H1 (cell line): ENCODE measurements around the gene EXOSC5. TPM values are rescaled to one million over a fixed set of nuclear protein-coding genes. Genes with fewer than 3 reads are reported as not detected.

Experiments
- CTCF ChIA-PET: fragments of 300-600 bp; sonication (Branson Sonifier 250); formaldehyde crosslinking; loops from one replicate; lab custom pipeline; 2021; ENCODE audit not compliant: partially characterized antibody; lab: Charles Lee
- POLR2A ChIA-PET: fragments of 300-600 bp; sonication (Branson Sonifier 250); formaldehyde crosslinking; loops from one replicate; lab custom pipeline; 2021; ENCODE audit warnings: inconsistent platforms; ENCODE audit not compliant: partially characterized antibody; lab: Charles Lee
- DNase-seq, 2 experiments: peaks; one replicate each; pipeline versions ENCODE4 v3.0.0 to v3.0.0-alpha.2; 2010 to 2022; ENCODE audit warnings: low spot score in 2 of 2, low read depth in 1 of 2, mixed read lengths in 1 of 2
- FAIRE-seq: peaks from 2 replicates; lab custom pipeline; 2011; peaks lifted over from hg19 to GRCh38; lab: Jason Lieb, UNC
- H2AFZ ChIP-seq: 2 replicates; pipeline ENCODE4 v1.8.1; 2012; ENCODE audit warnings: low read length, inconsistent platforms
- H2AK5ac ChIP-seq: 2 replicates; pipeline ENCODE4 v1.6.1; 2013; ENCODE audit warnings: low read depth, low read length
- H2BK120ac ChIP-seq: replicated peaks from 2 replicates; pipeline ENCODE3; 2013; ENCODE audit warnings: low read depth, low read length, inconsistent platforms
- H2BK12ac ChIP-seq: 2 replicates; pipeline ENCODE4 v1.6.1; 2013; ENCODE audit warnings: low read depth, low read length
- H2BK15ac ChIP-seq: 2 replicates; pipeline ENCODE4 v1.6.1; 2013; ENCODE audit warnings: low read length
- H2BK20ac ChIP-seq: 2 replicates; pipeline ENCODE4 v1.6.1; 2013; ENCODE audit warnings: low read length
- H2BK5ac ChIP-seq: 2 replicates; pipeline ENCODE4 v1.6.1; 2013; ENCODE audit warnings: low read depth, low read length
- H3K14ac ChIP-seq: 2 replicates; pipeline ENCODE4 v1.6.1; 2013; ENCODE audit warnings: inconsistent platforms; ENCODE audit not compliant: insufficient read length
- H3K18ac ChIP-seq: 2 replicates; pipeline ENCODE4 v1.6.1; 2013; ENCODE audit warnings: low read length; ENCODE audit errors: extremely low read depth
- H3K23ac ChIP-seq: 2 replicates; pipeline ENCODE4 v1.6.1; 2013; ENCODE audit warnings: inconsistent platforms; ENCODE audit not compliant: insufficient read length
- H3K23me2 ChIP-seq: 2 replicates; pipeline ENCODE4 v1.6.1; 2013; ENCODE audit warnings: low read depth, low read length
- H3K27ac ChIP-seq: 2 replicates; pipeline ENCODE4 v1.6.1; 2011; ENCODE audit warnings: low read depth, low read length, inconsistent platforms
- H3K27me3 ChIP-seq, 4 experiments: replicated peaks in 1 of 4; 1 replicate in 1 of 4; 2 replicates in 3 of 4; pipeline versions ENCODE4 v1.6.1 to v1.8.1; 2011 to 2013; ENCODE audit warnings: low read length in 3 of 4, mild to moderate bottlenecking in 3 of 4, inconsistent platforms in 2 of 4, mixed read lengths in 2 of 4, moderate library complexity in 1 of 4; ENCODE audit not compliant: control insufficient read depth in 3 of 4, insufficient read depth in 3 of 4; ENCODE audit errors: extremely low read depth in 1 of 4
- H3K36me3 ChIP-seq, 4 experiments: 2 replicates each; pipeline versions ENCODE4 v1.6.1 to v1.8.1; 2011 to 2013; ENCODE audit warnings: mild to moderate bottlenecking in 4 of 4, low read length in 3 of 4, moderate library complexity in 2 of 4, control low read depth in 1 of 4, inconsistent platforms in 1 of 4; ENCODE audit not compliant: insufficient read depth in 4 of 4, control insufficient read depth in 2 of 4
- H3K4ac ChIP-seq: replicated peaks from 2 replicates; pipeline ENCODE3; 2013; ENCODE audit warnings: low read length, low read depth, mixed read lengths, inconsistent platforms; ENCODE audit not compliant: insufficient read length
- H3K4me1 ChIP-seq, 4 experiments: replicated peaks in 1 of 4; 1 replicate in 1 of 4; 2 replicates in 3 of 4; pipeline versions ENCODE4 v1.6.1 to v1.8.1; 2011 to 2013; ENCODE audit warnings: low read length in 3 of 4, inconsistent platforms in 2 of 4, mixed read lengths in 1 of 4; ENCODE audit not compliant: insufficient read depth in 4 of 4, control insufficient read depth in 3 of 4
- H3K4me2 ChIP-seq, 2 experiments: 2 replicates each; pipeline versions ENCODE4 v1.6.1 to v1.8.1; 2011 to 2013; ENCODE audit warnings: low read depth in 2 of 2, low read length in 2 of 2, control low read depth in 1 of 2, inconsistent platforms in 1 of 2, mild to moderate bottlenecking in 1 of 2; ENCODE audit not compliant: insufficient read depth in 1 of 2
- H3K4me3 ChIP-seq, 4 experiments: fragments of 200-600, 300-600 bp in 1 of 4; sonication (generic), shearing (Covaris generic), sonication (Bioruptor Twin) in 1 of 4; 2 replicates each; pipeline versions ENCODE4 v1.5.1 to v1.8.1; 2011 to 2016; ENCODE audit warnings: low read length in 4 of 4, low read depth in 3 of 4, control low read depth in 2 of 4, inconsistent platforms in 2 of 4, mild to moderate bottlenecking in 2 of 4, mixed read lengths in 1 of 4, moderate library complexity in 1 of 4; ENCODE audit not compliant: insufficient read depth in 2 of 4; ENCODE audit errors: extremely low read depth in 1 of 4
- H3K56ac ChIP-seq: replicated peaks from 2 replicates; pipeline ENCODE3; 2013; ENCODE audit warnings: low read depth, mild to moderate bottlenecking, mixed read lengths, low read length, inconsistent platforms; ENCODE audit not compliant: insufficient read length
- H3K79me1 ChIP-seq: 2 replicates; pipeline ENCODE4 v1.6.1; 2013; ENCODE audit warnings: low read depth, low read length, control low read depth
- H3K79me2 ChIP-seq, 2 experiments: 2 replicates each; pipeline versions ENCODE4 v1.6.1 to v1.8.1; 2012 to 2013; ENCODE audit warnings: low read length in 2 of 2, mild to moderate bottlenecking in 2 of 2, inconsistent platforms in 1 of 2; ENCODE audit not compliant: insufficient read depth in 2 of 2, control insufficient read depth in 1 of 2
- H3K9ac ChIP-seq, 4 experiments: replicated peaks in 1 of 4; 1 replicate in 1 of 4; 2 replicates in 3 of 4; pipeline versions ENCODE4 v1.6.1 to v1.8.1; 2011 to 2013; ENCODE audit warnings: low read depth in 3 of 4, low read length in 3 of 4, control low read depth in 2 of 4, mild to moderate bottlenecking in 2 of 4, moderate library complexity in 2 of 4, inconsistent platforms in 1 of 4; ENCODE audit errors: extremely low read depth in 1 of 4
- H3K9me3 ChIP-seq, 2 experiments: 2 replicates each; pipeline versions ENCODE4 v1.6.1 to v1.8.1; 2012 to 2013; ENCODE audit warnings: mild to moderate bottlenecking in 2 of 2, moderate library complexity in 2 of 2, control low read depth in 1 of 2, inconsistent platforms in 1 of 2, low read depth in 1 of 2, low read length in 1 of 2, mixed read lengths in 1 of 2; ENCODE audit not compliant: insufficient read depth in 2 of 2
- H4K20me1 ChIP-seq, 2 experiments: replicated peaks in 1 of 2; 2 replicates each; pipeline versions ENCODE3 to v1.8.1; 2011 to 2013; ENCODE audit warnings: inconsistent platforms in 2 of 2, low read length in 2 of 2, mild to moderate bottlenecking in 1 of 2; ENCODE audit not compliant: insufficient read depth in 2 of 2, control insufficient read depth in 1 of 2
- H4K5ac ChIP-seq: 2 replicates; pipeline ENCODE4 v1.6.1; 2013; ENCODE audit warnings: low read length, low read depth, mixed read lengths, inconsistent platforms; ENCODE audit not compliant: insufficient read length
- H4K8ac ChIP-seq: 2 replicates; pipeline ENCODE4 v1.8.0; 2013; ENCODE audit warnings: mild to moderate bottlenecking, moderate library complexity, low read length, inconsistent platforms; ENCODE audit not compliant: insufficient read depth; ENCODE audit errors: extremely low read depth
- H4K91ac ChIP-seq: replicated peaks from 2 replicates; pipeline ENCODE3; 2013; ENCODE audit warnings: low read length, mixed read lengths, inconsistent platforms; ENCODE audit not compliant: insufficient read length
- FOSL1 ChIP-seq: IDR thresholded peaks from 2 replicates; pipeline ENCODE4 v1.6.1; 2011; ENCODE audit warnings: mild to moderate bottlenecking, low read depth, low read length, moderate library complexity; ENCODE audit not compliant: insufficient read depth
- GABPA ChIP-seq: IDR thresholded peaks from 2 replicates; pipeline ENCODE4 v1.6.1; 2011; ENCODE audit warnings: mild to moderate bottlenecking, low read length, moderate library complexity, borderline replicate concordance; ENCODE audit not compliant: insufficient read depth
- HDAC6 ChIP-seq: IDR thresholded peaks from one replicate; pipeline ENCODE4 v1.7.1; 2012; ENCODE audit warnings: low read depth, mild to moderate bottlenecking, inconsistent platforms, low read length, moderate library complexity
- JUND ChIP-seq: IDR thresholded peaks from 2 replicates; pipeline ENCODE4 v1.6.1; 2011; ENCODE audit warnings: mild to moderate bottlenecking, improper control_type of control experiment, low read length
- SIN3A ChIP-seq, 2 experiments: IDR thresholded peaks in 1 of 2; conservative IDR thresholded peaks in 1 of 2; 2 replicates each; pipeline ENCODE4 v1.6.1; 2011 to 2012; ENCODE audit warnings: low read length in 2 of 2, improper control_type of control experiment in 1 of 2, low read depth in 1 of 2, mild to moderate bottlenecking in 1 of 2
- SIX5 ChIP-seq: IDR thresholded peaks from 2 replicates; pipeline ENCODE4 v1.6.1; 2011; ENCODE audit warnings: mild to moderate bottlenecking, low read depth, low read length
- TAF1 ChIP-seq: IDR thresholded peaks from 2 replicates; pipeline ENCODE4 v1.6.1; 2011; ENCODE audit warnings: mild to moderate bottlenecking, low read depth, low read length
- TBP ChIP-seq: IDR thresholded peaks from 2 replicates; pipeline ENCODE4 v1.6.1; 2011; ENCODE audit warnings: low read depth, low read length, improper control_type of control experiment
- YY1 ChIP-seq: IDR thresholded peaks from 2 replicates; pipeline ENCODE4 v1.6.1; 2011; ENCODE audit warnings: low read depth, mild to moderate bottlenecking, low read length
- ZNF274 ChIP-seq: IDR thresholded peaks from 2 replicates; pipeline ENCODE4 v1.7.0; 2012; ENCODE audit warnings: low read length, borderline replicate concordance; ENCODE audit errors: extremely low read depth
- WGBS, 2 experiments: shearing (Covaris generic) in 1 of 2; methylation state at CpG; one replicate each; pipeline versions ENCODE4 v1.1.6 to v1.1.7; 2013 to 2015; ENCODE audit warnings: low lambda C conversion rate in 2 of 2, mixed read lengths in 2 of 2, inconsistent platforms in 1 of 2, low coverage in 1 of 2, missing lambda C conversion rate in 1 of 2; ENCODE audit not compliant: insufficient replicate concordance in 2 of 2, insufficient coverage in 1 of 2, insufficient read length in 1 of 2; ENCODE audit errors: extremely low coverage in 1 of 2, missing lambda C conversion rate in 1 of 2; 5-methylcytosine and 5-hydroxymethylcytosine counted together
- polyA plus RNA-seq, 7 experiments: library from polyadenylated mRNA; depleted of rRNA in 3 of 7; stranded (reverse) in 5 of 7; unstranded in 2 of 7; fragments of >200 nt in 5 of 7; fragments of 200-250 nt in 2 of 7; gene quantifications; 1 replicate in 5 of 7; 2 replicates in 1 of 7; 4 replicates in 1 of 7; pipeline versions ENCODE4 v1.2.1 to v1.2.3, GENCODE V29; 2011 to 2013; ENCODE audit warnings: missing spikeins in 2 of 7, mixed read lengths in 2 of 7
- total RNA-seq: library from RNA; stranded (reverse); fragmentation: NEBNext Ultra II Directional; extraction: Animal tissue kit (Norgen Biotek cat#: 25700); gene quantifications from 2 replicates; pipeline ENCODE4 v1.2.1, GENCODE V29; 2021

The EXOSC5 gene
- total and polyA plus RNA-seq, 2 of the 8 experiments (the other 6 are each of a cell fraction or from before 2014, with no cell fraction given): 56.2 to 92.8 TPM

GRCh38 chr19:41357746-41358145 lies 39.4 kb downstream of the EXOSC5 start:
- peaks cover 7% of the 10 kb centered on the region; the same call in 1 of the 2 replicates for H3K23me2 ChIP-seq
- no peak overlapping the region for H2BK15ac ChIP-seq
- peaks cover 0 to 7% of the 10 kb centered on the region in 2 experiments for H4K20me1 ChIP-seq
- no peaks in the 10 kb centered on the region for H3K79me2 ChIP-seq
- H2BK12ac ChIP-seq: no peak overlapping the region
- no peaks in the 10 kb centered on the region; the same call in 1 of the 2 replicates for H3K79me1 ChIP-seq
- H3K4me3 ChIP-seq: no peak overlapping the region
- peaks cover 0 to 5% (median 0%) of the 10 kb centered on the region in 4 experiments; a peak in 3 of 7 replicates for H3K4me1 ChIP-seq
- ChIA-PET CTCF (interaction anchor here (0.9 to 8.0 kb wide), 5 partner anchors 21 to 205 kb away, joined by 3 to 33 read pairs (median 3); no protein-coding TSS in a partner anchor), POLR2A (interaction anchor here (1.0 to 1.5 kb wide), 4 partner anchors 16 to 82 kb away, joined by 3 to 4 read pairs (median 3); partner anchors contain the start of gene DMAC2)
- no peak overlapping the region for H3K4ac ChIP-seq
- no peak overlapping the region for H2BK5ac ChIP-seq
- no peak overlapping the region for H4K8ac ChIP-seq
- no peak overlapping the region for H2BK20ac ChIP-seq
- no peak overlapping the region for H2AK5ac ChIP-seq
- no peak overlapping the region for H4K5ac ChIP-seq
- H2AFZ ChIP-seq: no peak overlapping the region
- no peaks in the 10 kb centered on the region for H3K36me3 ChIP-seq
- H3K27me3 ChIP-seq: peaks cover 0 to 8% (median 3%) of the 10 kb centered on the region in 4 experiments; a peak in 5 of 7 replicates
- H4K91ac ChIP-seq: no peak overlapping the region
- no peak overlapping the region for H3K18ac ChIP-seq
- H3K27ac ChIP-seq: no peak overlapping the region
- no peaks in the 10 kb centered on the region for H3K9me3 ChIP-seq
- H3K23ac ChIP-seq: no peak overlapping the region
- H3K9ac ChIP-seq: no peak overlapping the region
- H3K4me2 ChIP-seq: no peak overlapping the region
- H2BK120ac ChIP-seq: no peak overlapping the region
- no peak for DNase-seq
- H3K56ac ChIP-seq: no peak overlapping the region
- TF ChIP-seq ZNF274 (no peak), TAF1 (no peak), YY1 (no peak), TBP (no peak), SIX5 (no peak), FOSL1 (no peak), GABPA (no peak), HDAC6 (no peak), SIN3A (conservative IDR thresholded peaks at IDR 0.05 in 1 of 2, IDR thresholded peaks at IDR 0.05 in 1 of 2; ENCODE audit: low read depth in 1 of 2, low read length in 2 of 2) (no peak), JUND (no peak)
- TF ChIP-seq, all 59 proteins: peak for 0
- FAIRE-seq: no peak
- 94% methylated on average over 13 of the region's 13 CpGs; no CpG with 5 or more reads in 1 of the 2 experiments for WGBS, 2 experiments
- no peak overlapping the region for H3K14ac ChIP-seq
